ENCODE data around the gene SP6.

The SP6 gene

DNA sequence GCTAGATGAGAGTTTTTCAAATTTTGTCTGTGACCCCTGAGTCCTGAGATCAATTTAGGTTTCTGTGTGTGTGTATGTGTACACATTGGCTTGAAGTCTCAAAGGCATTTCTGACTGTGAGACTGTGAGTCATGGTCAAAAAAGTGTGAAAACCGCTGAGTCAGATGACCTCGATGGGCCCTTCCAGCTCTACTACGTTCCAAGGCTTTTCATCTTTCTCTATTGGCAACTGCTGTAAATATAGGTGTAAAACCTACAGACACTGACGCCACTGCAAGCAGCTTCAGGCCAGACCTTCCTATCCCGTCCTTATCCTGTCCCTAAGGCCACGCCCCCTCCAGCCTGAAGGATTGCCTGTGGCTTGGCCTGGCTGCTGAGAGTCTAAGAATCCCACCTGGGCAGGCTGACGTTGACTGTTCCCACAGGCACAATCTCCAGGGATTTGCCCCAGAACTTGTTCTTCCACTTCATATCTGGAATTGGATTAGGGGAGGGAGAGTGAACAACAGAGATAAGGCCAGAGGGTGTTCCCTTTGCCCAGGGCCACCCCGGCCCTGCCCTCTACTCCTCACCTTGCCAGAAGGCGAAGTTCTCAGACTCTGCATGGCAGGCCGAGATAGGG lies 40.7 kb downstream of the SP6 start:
- Histone ChIP-seq H3K27me3 (ENCODE audit: insufficient read depth, low read length, poor library complexity) (no peaks in the 10 kb centered on the region), H3K4me2 (ENCODE audit: insufficient read depth, low read length) (no peak overlapping the region), H3K9ac (ENCODE audit: low read depth, low read length) (no peak overlapping the region), H3K36me3 (ENCODE audit: insufficient read depth, low read length) (peaks cover 59% of the 10 kb centered on the region), H3K4me3 (ENCODE audit: low read depth in 1 of 2, low read length in 2 of 2) (no peak overlapping the region), H3K9me3 (ENCODE audit: insufficient read depth, low read length, severe bottlenecking) (no peaks in the 10 kb centered on the region), H4K20me1 (ENCODE audit: insufficient read depth, low read length) (no peaks in the 10 kb centered on the region; the same call in 1 of the 2 replicates), H3K27ac (ENCODE audit: low read length) (no peak overlapping the region), H3K79me2 (ENCODE audit: insufficient read depth, low read length) (no peaks in the 10 kb centered on the region), H3K4me1 (ENCODE audit: insufficient read depth, low read length) (no peaks in the 10 kb centered on the region), H2AFZ (ENCODE audit: low read depth, low read length) (no peak overlapping the region)
- TF ChIP-seq EZH2 (IDR thresholded peaks at IDR 0.05; ENCODE audit: borderline replicate concordance, low read depth, low read length, severe bottlenecking) = no peak
- TF ChIP-seq, protein P1, sequence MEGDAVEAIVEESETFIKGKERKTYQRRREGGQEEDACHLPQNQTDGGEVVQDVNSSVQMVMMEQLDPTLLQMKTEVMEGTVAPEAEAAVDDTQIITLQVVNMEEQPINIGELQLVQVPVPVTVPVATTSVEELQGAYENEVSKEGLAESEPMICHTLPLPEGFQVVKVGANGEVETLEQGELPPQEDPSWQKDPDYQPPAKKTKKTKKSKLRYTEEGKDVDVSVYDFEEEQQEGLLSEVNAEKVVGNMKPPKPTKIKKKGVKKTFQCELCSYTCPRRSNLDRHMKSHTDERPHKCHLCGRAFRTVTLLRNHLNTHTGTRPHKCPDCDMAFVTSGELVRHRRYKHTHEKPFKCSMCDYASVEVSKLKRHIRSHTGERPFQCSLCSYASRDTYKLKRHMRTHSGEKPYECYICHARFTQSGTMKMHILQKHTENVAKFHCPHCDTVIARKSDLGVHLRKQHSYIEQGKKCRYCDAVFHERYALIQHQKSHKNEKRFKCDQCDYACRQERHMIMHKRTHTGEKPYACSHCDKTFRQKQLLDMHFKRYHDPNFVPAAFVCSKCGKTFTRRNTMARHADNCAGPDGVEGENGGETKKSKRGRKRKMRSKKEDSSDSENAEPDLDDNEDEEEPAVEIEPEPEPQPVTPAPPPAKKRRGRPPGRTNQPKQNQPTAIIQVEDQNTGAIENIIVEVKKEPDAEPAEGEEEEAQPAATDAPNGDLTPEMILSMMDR (IDR thresholded peaks at IDR 0.05; ENCODE audit: borderline replicate concordance, extremely low read depth, low read length, poor library complexity, severe bottlenecking) = no peak
- ATAC-seq (ENCODE audit: insufficient read depth, low read depth) (no peak), DNase-seq (no peak)

DNA sequence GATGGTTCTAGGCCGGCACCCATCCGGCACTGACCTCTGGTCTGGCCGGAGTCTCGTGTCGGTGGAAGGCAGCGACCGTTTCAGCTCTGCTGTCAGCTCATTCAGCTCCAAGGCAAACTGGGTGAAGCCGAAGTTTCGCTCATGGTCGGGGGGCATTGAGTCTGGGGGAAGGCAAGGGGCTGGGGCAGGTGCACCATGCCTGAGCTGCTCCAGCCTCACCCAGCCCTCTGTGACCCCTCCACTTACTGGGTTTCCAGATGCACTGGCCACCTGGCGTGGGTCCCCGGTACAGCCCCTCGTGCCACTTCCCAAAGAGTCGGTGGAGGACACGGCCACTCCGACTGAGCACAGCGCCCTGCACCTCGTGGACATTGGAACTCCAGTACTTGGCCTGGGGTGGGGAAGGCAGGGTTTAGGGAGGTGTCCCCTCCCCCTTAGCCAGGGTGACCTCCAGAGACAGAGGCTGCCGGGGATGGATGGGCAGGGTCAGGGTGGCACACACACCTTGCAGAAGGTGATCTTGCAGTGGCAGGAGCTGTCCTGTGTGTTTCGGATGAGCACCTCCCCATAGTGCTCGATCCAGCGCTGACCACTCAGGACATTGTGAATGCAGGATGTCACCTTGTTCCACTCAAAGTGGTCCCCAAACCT lies 42.0 kb downstream of the SP6 start:
- Histone ChIP-seq H3K9ac (ENCODE audit: low read depth, low read length) (no peak overlapping the region), H3K4me1 (ENCODE audit: insufficient read depth, low read length) (no peaks in the 10 kb centered on the region), H3K27me3 (ENCODE audit: insufficient read depth, low read length, poor library complexity) (no peaks in the 10 kb centered on the region), H3K9me3 (ENCODE audit: insufficient read depth, low read length, severe bottlenecking) (no peaks in the 10 kb centered on the region), H3K4me3 (ENCODE audit: low read depth in 1 of 2, low read length in 2 of 2) (no peak overlapping the region), H3K27ac (ENCODE audit: low read length) (no peak overlapping the region), H3K36me3 (ENCODE audit: insufficient read depth, low read length) (peaks cover 50% of the 10 kb centered on the region), H4K20me1 (ENCODE audit: insufficient read depth, low read length) (no peaks in the 10 kb centered on the region), H3K4me2 (ENCODE audit: insufficient read depth, low read length) (no peak overlapping the region), H2AFZ (ENCODE audit: low read depth, low read length) (no peak overlapping the region), H3K79me2 (ENCODE audit: insufficient read depth, low read length) (no peaks in the 10 kb centered on the region)
- TF ChIP-seq EZH2 (IDR thresholded peaks at IDR 0.05; ENCODE audit: borderline replicate concordance, low read depth, low read length, severe bottlenecking) = no peak
- TF ChIP-seq, protein P1 (IDR thresholded peaks at IDR 0.05; ENCODE audit: borderline replicate concordance, extremely low read depth, low read length, poor library complexity, severe bottlenecking) = no peak
- DNase-seq = no peak
- ATAC-seq (ENCODE audit: insufficient read depth, low read depth) = no peak

DNA sequence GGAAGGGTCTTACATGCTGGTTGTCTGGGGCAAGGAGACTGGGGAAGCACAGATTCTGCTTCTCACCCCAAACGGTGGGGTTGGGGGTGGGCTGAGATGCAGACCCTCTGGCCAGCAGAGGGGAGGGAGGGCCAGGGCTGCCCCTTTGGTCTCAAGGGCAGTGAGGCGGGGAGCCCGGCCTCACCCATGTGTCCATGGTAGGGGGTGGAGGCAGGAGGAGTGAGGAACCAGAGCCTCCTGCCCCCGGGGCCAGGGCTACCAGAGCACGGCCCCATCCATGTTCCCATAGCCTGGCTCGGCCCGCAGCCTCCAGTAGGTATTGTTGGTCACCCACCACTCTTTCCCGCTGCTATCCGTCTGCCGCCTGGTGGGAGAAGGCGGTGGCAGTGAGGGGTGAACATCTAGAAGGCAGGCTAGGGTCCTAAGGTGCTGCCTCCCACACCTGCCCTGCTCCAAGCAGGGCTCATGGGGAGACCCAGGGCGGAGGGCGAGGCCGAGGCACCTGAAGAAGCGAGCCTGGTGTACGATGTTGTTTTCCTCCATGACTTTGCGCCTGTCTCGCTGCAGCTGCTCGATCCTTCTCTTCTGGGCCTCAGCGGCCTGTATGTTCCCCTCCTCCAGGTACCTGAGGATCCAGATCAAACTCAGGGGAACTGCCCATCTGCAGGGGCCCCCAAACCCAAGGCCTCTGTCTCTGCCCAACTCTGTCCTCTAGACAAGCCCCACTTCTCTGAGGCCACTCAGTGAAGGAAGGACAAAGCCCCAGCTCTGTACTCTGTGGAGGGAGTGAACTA lies 42.7 kb downstream of the SP6 start:
- TF ChIP-seq EZH2 (IDR thresholded peaks at IDR 0.05; ENCODE audit: borderline replicate concordance, low read depth, low read length, severe bottlenecking) = no peak
- TF ChIP-seq, protein P1 (IDR thresholded peaks at IDR 0.05; ENCODE audit: borderline replicate concordance, extremely low read depth, low read length, poor library complexity, severe bottlenecking) = no peak
- Histone ChIP-seq H3K36me3 (ENCODE audit: insufficient read depth, low read length) (peaks cover 43% of the 10 kb centered on the region), H3K4me2 (ENCODE audit: insufficient read depth, low read length) (no peak overlapping the region), H3K9me3 (ENCODE audit: insufficient read depth, low read length, severe bottlenecking) (no peaks in the 10 kb centered on the region), H3K4me1 (ENCODE audit: insufficient read depth, low read length) (no peaks in the 10 kb centered on the region), H3K27ac (ENCODE audit: low read length) (no peak overlapping the region), H3K4me3 (ENCODE audit: low read depth in 1 of 2, low read length in 2 of 2) (no peak overlapping the region), H4K20me1 (ENCODE audit: insufficient read depth, low read length) (no peaks in the 10 kb centered on the region), H3K79me2 (ENCODE audit: insufficient read depth, low read length) (no peaks in the 10 kb centered on the region), H2AFZ (ENCODE audit: low read depth, low read length) (no peak overlapping the region), H3K27me3 (ENCODE audit: insufficient read depth, low read length, poor library complexity) (no peaks in the 10 kb centered on the region), H3K9ac (ENCODE audit: low read depth, low read length) (no peak overlapping the region)
- DNase-seq (no peak), ATAC-seq (ENCODE audit: insufficient read depth, low read depth) (no peak)
